HEK293 (cell line): ENCODE results near the gene SPECC1L.
A peak's percentile ranks its signal among the peaks of the same experiment; 100 is the strongest.

ENCODE experiments used
- HOXA7 ChIP-seq: sonication (generic); formaldehyde crosslinking; IDR thresholded peaks from 2 replicates; pipeline ENCODE4 v1.8.1; 2022; ENCODE audit warnings: missing genetic modification reagents, borderline replicate concordance
- IKZF3 ChIP-seq: fragments of 450-650 bp; IDR thresholded peaks from 2 replicates; pipeline ENCODE4 v1.5.0; 2018; ENCODE audit warnings: missing biosample characterization, mild to moderate bottlenecking, missing genetic modification characterization, moderate library complexity
- INSM2 ChIP-seq: fragments of 450-650 bp; formaldehyde crosslinking; IDR thresholded peaks from 2 replicates; pipeline ENCODE4 v1.5.1; 2016; ENCODE audit warnings: missing biosample characterization, missing genetic modification characterization
- KLF9 ChIP-seq: fragments of 450-650 bp; formaldehyde crosslinking; IDR thresholded peaks from 2 replicates; pipeline ENCODE4 v1.5.1; 2016; ENCODE audit warnings: missing biosample characterization, missing genetic modification characterization, low read depth
- OVOL3 ChIP-seq: fragments of 450-650 bp; formaldehyde crosslinking; IDR thresholded peaks from 2 replicates; pipeline ENCODE4 v1.5.1; 2016; ENCODE audit warnings: missing biosample characterization, missing genetic modification characterization
- SCRT1 ChIP-seq: fragments of 450-650 bp; formaldehyde crosslinking; IDR thresholded peaks from 2 replicates; pipeline ENCODE4 v1.5.1; 2016; ENCODE audit warnings: missing biosample characterization, missing genetic modification characterization, borderline replicate concordance
- SCRT2 ChIP-seq: fragments of 450-650 bp; formaldehyde crosslinking; IDR thresholded peaks from 2 replicates; pipeline ENCODE4 v1.5.1; 2016; ENCODE audit warnings: missing biosample characterization, missing genetic modification characterization
- SETDB1 ChIP-seq: IDR thresholded peaks from one replicate; pipeline ENCODE4 v1.6.1; 2017; ENCODE audit warnings: mild to moderate bottlenecking, low read length, moderate library complexity, mixed read lengths; ENCODE audit not compliant: insufficient read length
- ZBTB8A ChIP-seq: fragments of 450-650 bp; formaldehyde crosslinking; IDR thresholded peaks from 2 replicates; pipeline ENCODE4 v1.5.1; 2016; ENCODE audit warnings: missing biosample characterization, missing genetic modification characterization
- ZFP37 ChIP-seq: fragments of 450-650 bp; formaldehyde crosslinking; IDR thresholded peaks from 2 replicates; pipeline ENCODE4 v1.5.1; 2016; ENCODE audit warnings: missing biosample characterization, missing genetic modification characterization
- ZFP41 ChIP-seq: fragments of 450-650 bp; formaldehyde crosslinking; IDR thresholded peaks from 2 replicates; pipeline ENCODE4 v1.5.1; 2016; ENCODE audit warnings: missing biosample characterization, missing genetic modification characterization, borderline replicate concordance
- ZFP69B ChIP-seq: fragments of 450-650 bp; formaldehyde crosslinking; IDR thresholded peaks from 2 replicates; pipeline ENCODE4 v1.5.1; 2016; ENCODE audit warnings: missing biosample characterization, missing genetic modification characterization
- ZNF112 ChIP-seq: fragments of 450-650 bp; formaldehyde crosslinking; IDR thresholded peaks from 2 replicates; pipeline ENCODE4 v1.5.0; 2017; ENCODE audit warnings: missing biosample characterization, missing genetic modification characterization
- ZNF138 ChIP-seq: fragments of 450-650 bp; formaldehyde crosslinking; IDR thresholded peaks from 2 replicates; pipeline ENCODE4 v1.5.1; 2016; ENCODE audit warnings: missing biosample characterization, missing genetic modification characterization, borderline replicate concordance
- ZNF175 ChIP-seq: fragments of 450-650 bp; formaldehyde crosslinking; IDR thresholded peaks from 2 replicates; pipeline ENCODE4 v1.5.1; 2016; ENCODE audit warnings: missing biosample characterization, missing genetic modification characterization
- ZNF202 ChIP-seq: fragments of 450-650 bp; formaldehyde crosslinking; IDR thresholded peaks from 2 replicates; pipeline ENCODE4 v1.5.1; 2016; ENCODE audit warnings: missing biosample characterization, missing genetic modification characterization, borderline replicate concordance
- ZNF223 ChIP-seq: fragments of 450-650 bp; formaldehyde crosslinking; IDR thresholded peaks from 2 replicates; pipeline ENCODE4 v1.5.1; 2016; ENCODE audit warnings: missing biosample characterization, missing genetic modification characterization
- ZNF394 ChIP-seq: fragments of 450-650 bp; formaldehyde crosslinking; IDR thresholded peaks from 2 replicates; pipeline ENCODE4 v1.5.1; 2016; ENCODE audit warnings: missing biosample characterization, missing genetic modification characterization, mild to moderate bottlenecking, moderate library complexity, borderline replicate concordance
- ZNF398 ChIP-seq: fragments of 450-650 bp; formaldehyde crosslinking; IDR thresholded peaks from 2 replicates; pipeline ENCODE4 v1.5.1; 2017; ENCODE audit warnings: missing biosample characterization, missing genetic modification characterization
- ZNF423 ChIP-seq: fragments of 450-650 bp; formaldehyde crosslinking; IDR thresholded peaks from 2 replicates; pipeline ENCODE4 v1.5.1; 2016; ENCODE audit warnings: missing biosample characterization, missing genetic modification characterization
- ZNF426 ChIP-seq: fragments of 450-650 bp; formaldehyde crosslinking; IDR thresholded peaks from 2 replicates; pipeline ENCODE4 v1.5.1; 2017; ENCODE audit warnings: missing biosample characterization, missing genetic modification characterization, mild to moderate bottlenecking, inconsistent platforms, moderate library complexity
- ZNF501 ChIP-seq: fragments of 450-650 bp; formaldehyde crosslinking; IDR thresholded peaks from 2 replicates; pipeline ENCODE4 v1.5.1; 2016; ENCODE audit warnings: missing biosample characterization, missing genetic modification characterization
- ZNF658 ChIP-seq: fragments of 450-650 bp; formaldehyde crosslinking; IDR thresholded peaks from 2 replicates; pipeline ENCODE4; 2016; ENCODE audit warnings: missing biosample characterization, missing genetic modification characterization
- ZNF768 ChIP-seq: fragments of 450-650 bp; formaldehyde crosslinking; IDR thresholded peaks from 2 replicates; pipeline ENCODE4 v1.5.1; 2018; ENCODE audit warnings: missing biosample characterization, mild to moderate bottlenecking, missing genetic modification characterization
- ZNF830 ChIP-seq: fragments of 450-650 bp; IDR thresholded peaks from 2 replicates; pipeline ENCODE4 v1.5.0; 2018; ENCODE audit warnings: missing biosample characterization, missing genetic modification characterization, low read depth, mild to moderate bottlenecking, moderate library complexity
- ZNF843 ChIP-seq: fragments of 450-650 bp; formaldehyde crosslinking; IDR thresholded peaks from 2 replicates; pipeline ENCODE4 v1.5.1; 2016; ENCODE audit warnings: missing biosample characterization, missing genetic modification characterization
- ZXDB ChIP-seq: fragments of 450-650 bp; formaldehyde crosslinking; IDR thresholded peaks from 2 replicates; pipeline ENCODE4 v1.5.1; 2016; ENCODE audit warnings: missing biosample characterization, missing genetic modification characterization
- TF ChIP-seq, protein P1 (sequence below): fragments of 450-650 bp; formaldehyde crosslinking; IDR thresholded peaks from 2 replicates; pipeline ENCODE4 v1.5.1; 2017; ENCODE audit warnings: missing biosample characterization, missing genetic modification characterization
- TF ChIP-seq, protein P2 (sequence below): sonication (generic); formaldehyde crosslinking; IDR thresholded peaks from 2 replicates; pipeline ENCODE4 v1.8.1; 2022; ENCODE audit warnings: mild to moderate bottlenecking, moderate library complexity, missing genetic modification reagents
- TF ChIP-seq, protein P3 (sequence below): fragments of 450-650 bp; formaldehyde crosslinking; IDR thresholded peaks from 2 replicates; pipeline ENCODE4 v1.5.1; 2016; ENCODE audit warnings: missing biosample characterization, missing genetic modification characterization
- TF ChIP-seq, protein P4 (sequence below): fragments of 450-650 bp; formaldehyde crosslinking; IDR thresholded peaks from 2 replicates; pipeline ENCODE4; 2016; ENCODE audit warnings: missing biosample characterization, missing genetic modification characterization

Gene SPECC1L

DNA sequence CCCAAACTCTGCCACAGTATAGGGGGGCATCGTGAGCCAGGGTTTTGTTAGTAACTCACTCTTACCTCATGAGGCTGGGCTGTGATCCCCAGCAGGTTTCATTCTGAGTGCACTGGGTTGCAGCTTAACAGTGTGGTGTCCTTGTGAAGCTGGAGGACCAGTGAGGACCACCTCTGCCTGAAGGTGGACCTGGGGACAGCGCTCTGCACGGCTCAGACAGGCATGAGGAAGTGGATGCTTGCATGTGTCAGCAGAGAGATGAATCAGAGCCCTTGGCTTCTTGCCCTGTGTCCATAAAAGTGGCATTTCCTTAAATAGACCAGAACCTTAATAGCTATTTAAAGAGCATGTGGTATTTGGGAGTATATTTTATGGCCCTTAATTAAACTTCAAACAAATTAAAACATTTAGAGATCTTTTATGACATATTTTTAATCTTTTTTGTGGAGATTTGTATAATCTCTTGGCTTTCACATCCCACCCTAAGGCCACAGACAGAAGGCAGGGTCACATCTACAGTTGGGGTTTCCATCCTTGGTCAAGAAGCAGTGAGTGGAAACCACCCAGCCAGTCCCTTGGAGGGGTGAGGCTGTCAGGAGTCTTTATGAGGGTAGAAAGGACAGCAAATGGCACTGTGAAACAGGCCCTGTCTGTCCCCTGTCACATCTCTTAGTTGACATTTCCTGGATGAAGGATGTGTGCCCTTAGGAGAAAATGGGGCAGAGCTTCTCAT lies 132.0 kb downstream of the SPECC1L start (continued):
- TF ChIP-seq OVOL3, result peak; percentile 74; the same call in 1 of the 2 replicates
- TF ChIP-seq ZNF112 (tag by site-specific recombination), result no peak
- TF ChIP-seq, protein P1, sequence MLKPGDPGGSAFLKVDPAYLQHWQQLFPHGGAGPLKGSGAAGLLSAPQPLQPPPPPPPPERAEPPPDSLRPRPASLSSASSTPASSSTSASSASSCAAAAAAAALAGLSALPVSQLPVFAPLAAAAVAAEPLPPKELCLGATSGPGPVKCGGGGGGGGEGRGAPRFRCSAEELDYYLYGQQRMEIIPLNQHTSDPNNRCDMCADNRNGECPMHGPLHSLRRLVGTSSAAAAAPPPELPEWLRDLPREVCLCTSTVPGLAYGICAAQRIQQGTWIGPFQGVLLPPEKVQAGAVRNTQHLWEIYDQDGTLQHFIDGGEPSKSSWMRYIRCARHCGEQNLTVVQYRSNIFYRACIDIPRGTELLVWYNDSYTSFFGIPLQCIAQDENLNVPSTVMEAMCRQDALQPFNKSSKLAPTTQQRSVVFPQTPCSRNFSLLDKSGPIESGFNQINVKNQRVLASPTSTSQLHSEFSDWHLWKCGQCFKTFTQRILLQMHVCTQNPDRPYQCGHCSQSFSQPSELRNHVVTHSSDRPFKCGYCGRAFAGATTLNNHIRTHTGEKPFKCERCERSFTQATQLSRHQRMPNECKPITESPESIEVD (tag by site-specific recombination), result peak; percentile 97
- no peak for TF ChIP-seq ZNF426
- TF ChIP-seq ZNF658 (tag by site-specific recombination), result no peak
- TF ChIP-seq ZBTB8A, result no peak
- peak; percentile 88 for TF ChIP-seq INSM2 (tag by site-specific recombination)
- TF ChIP-seq ZNF501 (tag by site-specific recombination), result no peak
- no peak; the same call in none of the 2 replicates for TF ChIP-seq ZNF843
- no peak for TF ChIP-seq ZFP37 (tag by site-specific recombination)
- TF ChIP-seq, protein P2, sequence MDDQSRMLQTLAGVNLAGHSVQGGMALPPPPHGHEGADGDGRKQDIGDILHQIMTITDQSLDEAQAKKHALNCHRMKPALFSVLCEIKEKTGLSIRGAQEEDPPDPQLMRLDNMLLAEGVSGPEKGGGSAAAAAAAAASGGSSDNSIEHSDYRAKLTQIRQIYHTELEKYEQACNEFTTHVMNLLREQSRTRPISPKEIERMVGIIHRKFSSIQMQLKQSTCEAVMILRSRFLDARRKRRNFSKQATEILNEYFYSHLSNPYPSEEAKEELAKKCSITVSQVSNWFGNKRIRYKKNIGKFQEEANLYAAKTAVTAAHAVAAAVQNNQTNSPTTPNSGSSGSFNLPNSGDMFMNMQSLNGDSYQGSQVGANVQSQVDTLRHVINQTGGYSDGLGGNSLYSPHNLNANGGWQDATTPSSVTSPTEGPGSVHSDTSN (CRISPR knock-in tag), result no peak
- peak; percentile 71 for TF ChIP-seq ZXDB (tag by site-specific recombination)
- TF ChIP-seq ZNF138, result no peak
- no peak for TF ChIP-seq SCRT2 (tag by site-specific recombination)
- no peak for TF ChIP-seq ZNF423 (tag by site-specific recombination)
- TF ChIP-seq ZNF768, result no peak
- TF ChIP-seq SETDB1, result no peak
- TF ChIP-seq ZFP41 (tag by site-specific recombination), result no peak
- TF ChIP-seq HOXA7 (CRISPR knock-in tag), result no peak
- TF ChIP-seq ZNF175 (tag by site-specific recombination), result no peak
- no peak for TF ChIP-seq ZNF398 (tag by site-specific recombination)
- TF ChIP-seq, protein P3, sequence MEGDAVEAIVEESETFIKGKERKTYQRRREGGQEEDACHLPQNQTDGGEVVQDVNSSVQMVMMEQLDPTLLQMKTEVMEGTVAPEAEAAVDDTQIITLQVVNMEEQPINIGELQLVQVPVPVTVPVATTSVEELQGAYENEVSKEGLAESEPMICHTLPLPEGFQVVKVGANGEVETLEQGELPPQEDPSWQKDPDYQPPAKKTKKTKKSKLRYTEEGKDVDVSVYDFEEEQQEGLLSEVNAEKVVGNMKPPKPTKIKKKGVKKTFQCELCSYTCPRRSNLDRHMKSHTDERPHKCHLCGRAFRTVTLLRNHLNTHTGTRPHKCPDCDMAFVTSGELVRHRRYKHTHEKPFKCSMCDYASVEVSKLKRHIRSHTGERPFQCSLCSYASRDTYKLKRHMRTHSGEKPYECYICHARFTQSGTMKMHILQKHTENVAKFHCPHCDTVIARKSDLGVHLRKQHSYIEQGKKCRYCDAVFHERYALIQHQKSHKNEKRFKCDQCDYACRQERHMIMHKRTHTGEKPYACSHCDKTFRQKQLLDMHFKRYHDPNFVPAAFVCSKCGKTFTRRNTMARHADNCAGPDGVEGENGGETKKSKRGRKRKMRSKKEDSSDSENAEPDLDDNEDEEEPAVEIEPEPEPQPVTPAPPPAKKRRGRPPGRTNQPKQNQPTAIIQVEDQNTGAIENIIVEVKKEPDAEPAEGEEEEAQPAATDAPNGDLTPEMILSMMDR (tag by site-specific recombination), result no peak
- no peak for TF ChIP-seq SCRT1
- peak; percentile 87 for TF ChIP-seq IKZF3
- TF ChIP-seq, protein P4, sequence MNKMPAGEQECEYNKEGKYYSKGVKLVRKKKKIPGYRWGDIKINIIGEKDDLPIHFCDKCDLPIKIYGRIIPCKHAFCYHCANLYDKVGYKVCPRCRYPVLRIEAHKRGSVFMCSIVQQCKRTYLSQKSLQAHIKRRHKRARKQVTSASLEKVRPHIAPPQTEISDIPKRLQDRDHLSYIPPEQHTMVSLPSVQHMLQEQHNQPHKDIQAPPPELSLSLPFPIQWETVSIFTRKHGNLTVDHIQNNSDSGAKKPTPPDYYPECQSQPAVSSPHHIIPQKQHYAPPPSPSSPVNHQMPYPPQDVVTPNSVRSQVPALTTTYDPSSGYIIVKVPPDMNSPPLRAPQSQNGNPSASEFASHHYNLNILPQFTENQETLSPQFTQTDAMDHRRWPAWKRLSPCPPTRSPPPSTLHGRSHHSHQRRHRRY (tag by site-specific recombination), result no peak
- peak; percentile 48; the same call in 1 of the 2 replicates for TF ChIP-seq ZFP69B (tag by site-specific recombination)
- TF ChIP-seq ZNF223 (tag by site-specific recombination), result no peak
- TF ChIP-seq ZNF202 (tag by site-specific recombination), result no peak
- no peak; the same call in 1 of the 2 replicates for TF ChIP-seq KLF9 (tag by site-specific recombination)
- peak; percentile 33; the same call in 1 of the 2 replicates for TF ChIP-seq ZNF394 (tag by site-specific recombination)
- no peak for TF ChIP-seq ZNF830 (tag by site-specific recombination)
